Choroid plexus epithelial cell (primary cell): ENCODE results near the gene TMEM143.
"Not testable (repeated sequence)": the region's sequence is repeated elsewhere in the genome, so short reads cannot be mapped to it uniquely, and the experiment has no call there.

ENCODE experiments used
- DNase-seq: peaks from one replicate; pipeline ENCODE4 v3.0.0-alpha.2; 2010; ENCODE audit warnings: low read depth
- H3K4me3 ChIP-seq: 2 replicates; pipeline ENCODE4 v1.5.1; 2011; ENCODE audit warnings: low read depth, mild to moderate bottlenecking, control low read depth, low read length, moderate library complexity
- TF ChIP-seq, protein P1 (sequence below): conservative IDR thresholded peaks from 2 replicates; pipeline ENCODE4 v1.5.1; 2011; ENCODE audit warnings: low read depth, mild to moderate bottlenecking, control low read depth, inconsistent platforms, low read length, moderate library complexity

The TMEM143 gene

DNA sequence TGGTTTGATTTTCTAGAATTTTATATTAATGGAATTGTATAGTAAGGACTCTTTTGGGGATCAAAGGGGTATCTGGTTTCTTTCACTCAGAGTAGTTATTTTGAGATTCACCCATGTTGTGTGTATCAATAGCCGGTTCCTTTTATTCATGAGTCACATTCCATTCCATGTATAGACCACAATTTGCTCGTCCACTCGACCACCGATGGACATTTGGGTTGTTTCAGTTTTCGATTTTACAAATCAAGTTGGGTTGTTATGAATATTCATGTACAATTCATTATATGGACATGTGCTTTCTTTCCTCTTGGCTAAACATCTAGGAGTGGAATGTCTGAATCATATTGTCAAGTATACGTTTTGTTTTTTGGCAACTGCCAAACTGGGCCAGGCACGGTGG is 48.0 kb downstream of the TMEM143 start:
- TF ChIP-seq, protein P1, sequence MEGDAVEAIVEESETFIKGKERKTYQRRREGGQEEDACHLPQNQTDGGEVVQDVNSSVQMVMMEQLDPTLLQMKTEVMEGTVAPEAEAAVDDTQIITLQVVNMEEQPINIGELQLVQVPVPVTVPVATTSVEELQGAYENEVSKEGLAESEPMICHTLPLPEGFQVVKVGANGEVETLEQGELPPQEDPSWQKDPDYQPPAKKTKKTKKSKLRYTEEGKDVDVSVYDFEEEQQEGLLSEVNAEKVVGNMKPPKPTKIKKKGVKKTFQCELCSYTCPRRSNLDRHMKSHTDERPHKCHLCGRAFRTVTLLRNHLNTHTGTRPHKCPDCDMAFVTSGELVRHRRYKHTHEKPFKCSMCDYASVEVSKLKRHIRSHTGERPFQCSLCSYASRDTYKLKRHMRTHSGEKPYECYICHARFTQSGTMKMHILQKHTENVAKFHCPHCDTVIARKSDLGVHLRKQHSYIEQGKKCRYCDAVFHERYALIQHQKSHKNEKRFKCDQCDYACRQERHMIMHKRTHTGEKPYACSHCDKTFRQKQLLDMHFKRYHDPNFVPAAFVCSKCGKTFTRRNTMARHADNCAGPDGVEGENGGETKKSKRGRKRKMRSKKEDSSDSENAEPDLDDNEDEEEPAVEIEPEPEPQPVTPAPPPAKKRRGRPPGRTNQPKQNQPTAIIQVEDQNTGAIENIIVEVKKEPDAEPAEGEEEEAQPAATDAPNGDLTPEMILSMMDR, result no peak
- H3K4me3 ChIP-seq, result no peak overlapping the region
- DNase-seq, result no peak

GRCh38 chr19:48311384-48311783 is 52.4 kb downstream of the TMEM143 start:
- DNase-seq, result no peak
- TF ChIP-seq, protein P1, result no peak
- no peak overlapping the region for H3K4me3 ChIP-seq

- TF ChIP-seq, protein P1, result no peak
- no peak overlapping the region for H3K4me3 ChIP-seq
- DNase-seq, result peak; percentile 38
Measured at GRCh38 chr19:48310227-48310626, 53.5 kb downstream of the TMEM143 start.

DNA sequence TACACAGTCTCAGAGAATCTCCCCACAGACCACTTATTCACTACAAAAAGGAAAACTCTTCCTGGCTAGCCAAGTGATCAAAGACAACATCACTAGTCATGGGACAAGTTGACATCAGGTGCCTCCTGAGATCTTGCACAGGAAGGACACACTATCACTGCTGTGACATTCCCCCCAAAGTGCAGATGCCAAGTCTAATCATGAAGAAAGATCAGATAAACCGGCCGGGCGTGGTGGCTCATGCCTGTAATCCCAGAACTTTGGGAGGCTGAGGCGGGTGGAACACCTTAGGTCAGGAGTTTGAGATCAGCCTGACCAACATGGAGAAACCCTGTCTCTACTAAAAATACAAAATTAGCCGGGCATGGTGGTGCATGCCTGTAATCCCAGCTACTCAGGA is 54.0 kb downstream of the TMEM143 start:
- H3K4me3 ChIP-seq, DNase-seq: not testable (repeated sequence)

DNA sequence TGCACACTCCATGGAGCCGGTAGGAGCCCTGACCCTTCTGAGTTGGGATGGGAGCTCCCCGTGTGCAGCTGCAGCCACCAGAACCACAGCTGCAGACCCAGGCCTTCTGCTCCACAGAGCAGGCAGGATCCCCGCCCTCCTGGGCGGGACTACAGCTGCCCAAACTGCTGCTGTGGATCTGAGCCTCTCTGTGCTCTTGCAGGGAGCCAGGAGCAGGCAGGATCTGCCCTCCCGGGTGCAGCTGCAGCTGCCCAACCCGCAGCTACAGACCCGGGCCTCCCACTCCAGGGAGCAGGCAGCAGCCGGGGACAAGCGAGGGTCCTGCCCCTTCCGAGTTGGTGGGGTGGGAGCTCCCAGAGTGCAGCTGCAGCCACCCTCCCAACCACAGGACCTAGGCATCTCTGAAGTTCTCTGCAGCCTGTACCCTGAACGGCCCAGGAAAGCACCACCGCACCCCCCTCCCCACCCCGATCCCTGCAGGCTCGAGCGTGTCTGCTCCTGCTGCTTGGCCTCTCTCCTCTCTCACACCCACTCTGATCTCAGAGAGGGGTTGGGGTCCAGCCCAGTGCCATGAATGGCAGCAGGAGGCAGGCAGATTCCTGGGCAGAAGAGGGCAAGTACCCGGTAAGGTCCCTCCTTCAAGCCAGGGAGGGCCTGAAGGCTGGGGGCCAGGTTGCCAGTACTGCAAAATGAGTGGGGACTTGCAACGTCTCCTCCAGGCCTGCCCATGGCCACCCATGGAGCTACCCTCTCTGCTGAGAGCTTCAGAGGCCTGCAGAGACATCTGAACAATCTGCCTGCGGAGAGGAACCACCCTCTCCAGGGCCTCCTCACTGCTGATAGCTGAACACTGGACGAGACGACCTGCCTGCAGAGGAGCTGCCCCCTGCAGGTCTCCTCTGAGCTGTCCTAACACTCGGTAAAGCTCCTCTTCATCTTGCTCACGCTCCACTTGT is 54.8 kb downstream of the TMEM143 start:
- TF ChIP-seq, protein P1, result peak; percentile 79
- H3K4me3 ChIP-seq, result no peak overlapping the region
- DNase-seq, result peak; percentile 84

DNA sequence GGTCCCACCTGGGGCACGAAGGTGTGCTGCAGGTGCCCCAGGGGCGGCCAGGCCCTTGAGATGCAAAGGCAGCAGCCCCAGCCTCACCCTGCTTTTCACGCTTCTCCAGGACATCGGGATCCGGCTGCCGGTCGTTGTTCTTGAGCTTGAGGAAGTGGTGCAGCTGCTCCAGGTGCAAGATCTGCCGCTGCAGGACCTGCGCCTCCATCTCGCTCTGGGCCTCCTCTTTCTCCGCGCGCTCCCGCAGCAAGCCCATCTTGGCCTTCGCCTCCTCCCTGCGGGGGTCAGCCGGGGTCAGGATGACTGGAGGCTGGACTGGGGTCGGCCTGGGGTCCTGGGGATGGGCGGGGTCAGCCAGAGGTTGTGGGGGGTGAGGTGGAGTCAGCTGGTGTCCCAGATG is 59.9 kb downstream of the TMEM143 start:
- DNase-seq, result no peak
- TF ChIP-seq, protein P1, result no peak
- no peak overlapping the region for H3K4me3 ChIP-seq

- no peak for DNase-seq
Measured at GRCh38 chr19:48303367-48303766, 60.4 kb downstream of the TMEM143 start.

More at GRCh38 chr19:48303367-48303766, 60.4 kb downstream of the TMEM143 start:
- TF ChIP-seq, protein P1, result no peak
- H3K4me3 ChIP-seq, result no peak overlapping the region
